RPMI8226 (cell line): Measurements from ENCODE around the gene FMO1.
"Not testable (repeated sequence)": the region's sequence is repeated elsewhere in the genome, so short reads cannot be mapped to it uniquely, and the experiment has no call there.

Experiments
- DNase-seq: peaks from one replicate; pipeline ENCODE4 v3.0.0-alpha.2; 2015

Gene FMO1

GRCh38 chr1:171286032-171286705 lies 37.9 kb downstream of the FMO1 start:
- no peak for DNase-seq

DNA sequence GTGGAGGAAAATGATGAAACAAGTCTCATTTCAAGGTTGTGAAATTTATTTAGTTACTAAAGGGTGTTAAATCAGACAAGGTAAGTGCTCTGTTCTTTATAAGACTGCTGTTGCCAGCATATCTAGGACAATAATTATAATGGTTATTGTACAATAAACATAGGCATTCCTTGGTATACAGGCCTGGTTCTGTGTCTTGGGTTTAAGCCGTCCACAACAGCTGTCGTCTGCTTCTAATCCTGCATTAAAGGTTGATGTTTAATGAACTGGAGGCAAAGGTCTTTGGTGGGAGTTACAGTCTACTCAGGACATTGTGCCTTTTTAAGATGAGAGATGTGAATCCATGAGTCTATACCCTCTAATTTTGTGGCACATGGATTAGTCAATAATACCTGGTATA lies 42.3 kb downstream of the FMO1 start:
- DNase-seq: no peak

- DNase-seq: no peak
Observed at GRCh38 chr1:171292799-171293198, 44.5 kb downstream of the FMO1 start.

DNA sequence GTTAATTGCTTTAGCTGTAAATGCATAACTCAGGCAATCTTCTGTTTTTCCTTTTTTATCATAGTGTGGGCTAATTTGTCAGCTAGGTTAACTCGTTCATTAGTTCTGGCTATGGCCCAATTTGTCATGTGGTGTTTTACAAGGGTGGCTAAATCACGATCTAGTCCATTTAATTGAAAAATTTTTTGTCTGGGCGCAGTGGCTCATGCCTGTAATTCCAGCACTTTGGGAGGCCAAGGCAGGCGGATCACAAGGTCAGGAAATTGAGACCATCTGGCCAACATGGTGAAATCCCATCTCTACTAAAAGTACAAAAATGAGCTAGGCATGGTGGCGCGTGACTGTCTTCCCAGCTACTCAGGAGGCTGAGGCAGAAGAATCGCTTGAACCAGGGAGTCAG lies 47.1 kb downstream of the FMO1 start:
- not testable (repeated sequence) for DNase-seq

DNA sequence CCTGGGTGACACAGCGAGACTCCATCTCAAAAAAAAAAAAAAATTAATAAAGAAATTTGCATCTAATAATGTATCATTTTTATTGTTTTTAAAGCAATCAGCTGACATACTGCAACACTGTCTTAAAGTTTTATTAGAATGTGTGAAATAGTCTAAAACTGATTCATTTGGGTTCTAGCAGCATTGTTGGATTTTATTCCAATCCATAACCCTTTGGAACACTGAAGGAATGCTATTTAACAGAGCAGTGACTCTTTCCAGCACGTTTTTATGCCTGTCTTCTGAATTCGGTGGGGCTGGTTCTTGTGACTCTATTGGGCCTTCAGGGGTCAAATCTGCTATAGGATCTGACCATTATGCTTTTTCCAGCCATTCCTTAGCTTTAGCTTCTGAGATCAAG lies 47.5 kb downstream of the FMO1 start:
- DNase-seq: no peak

GRCh38 chr1:171296897-171297296 lies 48.6 kb downstream of the FMO1 start:
- no peak for DNase-seq

DNA sequence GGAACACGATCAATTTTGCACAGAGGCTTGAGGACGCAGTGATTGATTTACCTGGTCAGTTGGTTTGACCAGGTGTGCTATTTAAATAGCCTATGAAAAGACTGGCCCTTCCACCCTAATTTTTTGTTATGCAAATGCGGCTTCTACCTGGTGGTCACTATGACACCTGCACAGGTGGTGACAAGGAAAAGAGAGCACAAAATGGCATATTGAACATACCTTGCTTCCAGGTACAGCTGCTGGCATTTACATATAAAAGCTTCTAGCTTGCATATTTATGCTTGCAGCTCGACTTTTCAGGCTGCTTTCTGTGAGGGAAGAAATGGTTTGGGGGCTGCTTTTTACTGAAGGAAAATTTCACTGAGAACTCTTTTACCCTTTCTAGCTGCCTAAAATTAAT lies 50.4 kb downstream of the FMO1 start:
- no peak for DNase-seq

- no peak for DNase-seq
Observed at GRCh38 chr1:171299342-171299741, 51.0 kb downstream of the FMO1 start.

DNA sequence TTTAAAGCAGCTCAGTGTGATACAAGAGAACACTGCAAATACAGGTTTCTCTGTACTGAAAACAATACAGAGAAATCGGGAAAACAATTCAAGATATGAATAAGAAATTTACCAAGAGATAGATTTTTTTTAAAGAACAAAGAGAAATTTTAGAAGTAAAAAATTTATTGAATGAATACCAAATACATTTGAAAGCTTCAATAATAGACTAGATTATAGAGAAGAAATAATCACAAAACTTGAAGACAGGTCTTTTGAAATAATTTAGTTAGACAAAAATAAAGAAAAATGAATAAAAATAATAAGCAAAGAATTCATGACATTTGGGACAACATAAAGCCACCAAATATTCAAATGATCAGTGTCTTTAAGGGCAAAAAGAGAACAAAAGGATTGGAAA lies 52.1 kb downstream of the FMO1 start:
- no peak for DNase-seq

DNA sequence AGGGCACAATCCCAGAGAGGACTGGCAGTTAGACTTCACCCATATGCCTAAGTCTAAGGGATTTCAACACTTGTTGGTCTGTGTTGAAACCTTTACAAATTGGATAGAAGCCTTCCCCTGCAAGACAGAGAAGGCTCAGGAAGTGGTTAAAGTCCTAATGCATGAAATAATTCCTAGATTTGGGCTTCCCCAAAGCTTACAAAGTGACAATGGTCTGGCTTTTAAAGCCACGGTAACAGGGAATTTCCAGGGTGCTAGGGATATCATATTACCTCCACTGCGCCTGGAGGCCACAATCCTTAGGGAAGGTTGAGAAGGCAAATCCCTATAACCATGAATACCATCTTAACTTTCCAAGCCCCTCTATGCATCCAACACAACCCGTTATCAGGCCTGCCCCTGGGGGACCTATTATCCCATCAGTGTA lies 62.4 kb downstream of the FMO1 start:
- DNase-seq: no peak

DNA sequence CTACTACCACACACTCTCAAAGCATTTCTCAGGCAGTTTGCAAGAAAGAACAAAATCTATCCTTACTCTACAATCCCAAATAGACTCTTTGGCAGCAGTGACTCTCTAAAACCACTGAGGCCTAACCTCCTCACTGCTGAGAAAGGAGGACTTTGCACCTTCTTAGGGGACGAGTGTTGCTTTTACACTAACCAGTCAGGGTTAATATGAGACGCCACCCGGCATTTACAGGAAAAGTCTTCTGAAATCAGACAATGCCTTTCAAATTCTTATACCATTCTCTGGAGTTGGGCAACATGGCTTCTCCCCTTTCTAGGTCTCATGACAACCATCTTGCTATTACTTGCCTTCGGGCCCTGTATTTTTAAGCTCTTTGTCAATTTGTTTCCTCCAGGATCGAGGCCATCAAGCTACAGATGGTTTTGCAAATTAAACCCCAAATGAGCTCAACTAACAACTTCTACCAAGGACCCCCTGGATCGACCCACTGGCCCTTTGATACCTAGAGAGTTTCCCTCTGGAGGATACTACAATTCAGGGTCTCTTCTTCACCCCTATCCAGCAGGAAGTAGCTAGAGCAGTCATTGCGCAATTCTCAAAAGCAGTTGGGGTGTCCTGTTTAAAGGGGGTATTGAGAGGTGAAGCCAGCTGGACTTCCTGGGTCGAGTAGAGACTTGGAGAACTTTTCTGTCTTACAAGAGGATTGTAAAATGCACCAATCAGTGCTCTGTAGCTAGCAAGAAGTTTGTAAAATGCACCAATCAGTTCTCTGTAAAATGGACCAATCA lies 63.7 kb downstream of the FMO1 start:
- no peak for DNase-seq

DNA sequence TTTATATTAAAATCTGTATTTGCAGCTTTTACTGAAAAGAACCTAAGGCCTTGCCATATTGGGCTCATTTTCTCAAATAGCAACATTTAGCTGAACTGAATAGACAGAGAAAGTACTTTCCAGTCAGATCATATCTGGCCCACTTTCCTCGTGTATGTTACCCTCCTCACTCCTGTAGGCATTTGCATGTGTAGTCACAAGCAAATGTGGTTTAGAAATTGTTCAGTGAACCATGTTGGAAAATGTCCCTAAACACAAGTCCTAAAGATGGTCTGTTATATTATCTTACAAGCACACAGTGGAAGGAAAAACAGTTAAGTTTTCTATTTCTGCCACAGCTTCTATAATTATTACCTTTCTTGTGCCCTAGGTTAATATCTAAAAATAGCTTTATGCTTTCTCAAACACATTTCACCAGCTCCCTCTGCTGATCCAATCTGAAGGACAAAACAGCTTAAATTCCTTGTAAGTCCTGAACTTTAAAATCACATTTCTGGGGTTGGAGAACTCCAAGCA lies 65.1 kb downstream of the FMO1 start:
- no peak for DNase-seq

DNA sequence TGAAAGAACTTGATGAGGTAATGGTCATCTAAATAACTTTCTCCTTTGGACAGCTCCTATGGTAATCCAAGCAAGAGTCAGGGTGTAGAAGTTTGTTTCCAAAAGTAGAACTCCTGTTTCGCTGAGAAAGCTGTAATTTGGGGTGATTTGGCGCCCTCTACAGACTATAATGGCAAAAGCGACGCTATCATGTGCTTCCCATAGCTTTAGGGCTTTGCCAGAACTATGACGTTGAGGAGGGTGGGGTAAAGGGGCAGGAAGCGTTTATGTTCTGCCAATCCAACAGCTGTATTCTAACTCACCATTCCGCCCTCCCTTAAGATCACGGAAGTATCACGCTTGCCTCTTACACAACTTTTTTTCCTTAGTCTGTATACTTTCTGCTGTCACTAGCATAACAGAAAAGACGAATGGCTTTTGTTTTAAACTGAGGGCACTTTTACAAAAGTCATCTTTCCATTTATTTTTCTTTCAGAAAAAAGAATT lies 65.6 kb downstream of the FMO1 start, which contains the start of gene FMO4:
FMO4 (plus strand) TSS at position 349 of the 486 bp plus-strand sequence. CDS start 5,643 bp downstream, outside the sequence.
- peak; percentile 91 for DNase-seq

DNA sequence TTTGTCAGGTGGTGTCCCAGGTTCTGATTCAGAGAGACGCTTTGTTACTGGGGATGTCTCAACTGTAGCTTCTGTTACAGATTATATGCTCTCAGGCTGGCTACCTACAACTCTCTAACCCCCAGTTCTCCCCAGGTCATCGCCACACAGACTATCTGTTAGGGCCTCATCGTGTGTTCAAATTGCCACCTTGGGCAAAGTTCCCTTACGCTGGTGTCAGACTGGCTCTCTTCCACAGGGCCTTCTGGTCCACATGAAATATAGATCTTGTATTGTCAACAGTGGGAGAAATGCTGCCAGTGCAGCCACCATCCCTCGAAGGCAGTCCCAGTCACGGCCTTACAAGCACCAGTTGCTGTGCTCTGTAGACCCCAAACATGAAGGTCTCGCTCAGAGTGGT lies 81.0 kb downstream of the FMO1 start:
- no peak for DNase-seq

- DNase-seq: no peak
Observed at GRCh38 chr1:171334024-171334640, 85.8 kb downstream of the FMO1 start.
